Endothelial cell (in vitro differentiated cells): ENCODE data around the gene HYAL2. TPM values are rescaled to one million over a fixed set of nuclear protein-coding genes. Genes with fewer than 3 reads are reported as not detected.

Experiments
- DNase-seq: peaks from one replicate; pipeline ENCODE4 v3.0.0; 2021; ENCODE audit warnings: low spot score
- H3K27ac Mint-ChIP-seq: one replicate; pipeline ENCODE4 v1.8.0; 2021; ENCODE audit warnings: mixed read lengths, inconsistent platforms; ENCODE audit not compliant: unreplicated experiment
- H3K27me3 Mint-ChIP-seq: one replicate; pipeline ENCODE4 v1.8.0; 2021; ENCODE audit warnings: mild to moderate bottlenecking, moderate library complexity, mixed read lengths, inconsistent platforms; ENCODE audit not compliant: unreplicated experiment
- H3K36me3 Mint-ChIP-seq: one replicate; pipeline ENCODE4 v1.8.0; 2021; ENCODE audit warnings: mild to moderate bottlenecking, low read depth, mixed read lengths, inconsistent platforms; ENCODE audit not compliant: unreplicated experiment
- H3K4me1 Mint-ChIP-seq: one replicate; pipeline ENCODE4 v1.8.0; 2021; ENCODE audit warnings: mild to moderate bottlenecking, mixed read lengths, inconsistent platforms; ENCODE audit not compliant: unreplicated experiment
- H3K4me3 Mint-ChIP-seq: one replicate; pipeline ENCODE4 v1.8.0; 2021; ENCODE audit warnings: mild to moderate bottlenecking, mixed read lengths, inconsistent platforms; ENCODE audit not compliant: unreplicated experiment
- H3K9me3 Mint-ChIP-seq: one replicate; pipeline ENCODE4 v1.8.0; 2021; ENCODE audit warnings: mixed read lengths, inconsistent platforms; ENCODE audit not compliant: unreplicated experiment
- long read RNA-seq: library from polyadenylated mRNA; unstranded; transcript quantifications from one replicate; pipeline ENCODE4 v2.0.0, GENCODE V29; 2020; ENCODE audit not compliant: unreplicated experiment
- total RNA-seq: library from RNA; stranded (reverse); fragmentation: NEBNext Ultra II Directional; extraction: Animal tissue kit (Norgen Biotek cat#: 25700); gene quantifications from one replicate; pipeline ENCODE4 v1.2.1, GENCODE V29; 2021; ENCODE audit not compliant: unreplicated experiment
- TF ChIP-seq, protein P1 (sequence below): fragments of 200-600 bp; sonication (generic); IDR thresholded peaks from one replicate; pipeline ENCODE4 v1.5.0; 2021; ENCODE audit warnings: antibody characterized with exemption; ENCODE audit not compliant: unreplicated experiment

HYAL2 gene
- 214 TPM for total RNA-seq
- long read RNA-seq, full-length matches to known transcripts, result 311 of 321 reads
- long read RNA-seq, partial matches to known transcripts, result 5 of 321 reads
- long read RNA-seq, other reads (novel, unspliced or antisense), result 5 of 321 reads

GRCh38 chr3:50322386-50323091 is at the start of gene HYAL2:
TSS of gene HYAL2 (minus strand) at chr3:50322745. CDS start at chr3:50320489, 2,256 bp downstream.
- peaks cover 29% of the 10 kb centered on the region for H3K36me3 Mint-ChIP-seq
- peak within 1 kb of the TSS; percentile 92 for H3K4me3 Mint-ChIP-seq
- peaks cover 25% of the 10 kb centered on the region for H3K27me3 Mint-ChIP-seq
- peaks cover 53% of the 10 kb centered on the region for H3K4me1 Mint-ChIP-seq
- DNase-seq, result peak; percentile 58
- TF ChIP-seq, protein P1, sequence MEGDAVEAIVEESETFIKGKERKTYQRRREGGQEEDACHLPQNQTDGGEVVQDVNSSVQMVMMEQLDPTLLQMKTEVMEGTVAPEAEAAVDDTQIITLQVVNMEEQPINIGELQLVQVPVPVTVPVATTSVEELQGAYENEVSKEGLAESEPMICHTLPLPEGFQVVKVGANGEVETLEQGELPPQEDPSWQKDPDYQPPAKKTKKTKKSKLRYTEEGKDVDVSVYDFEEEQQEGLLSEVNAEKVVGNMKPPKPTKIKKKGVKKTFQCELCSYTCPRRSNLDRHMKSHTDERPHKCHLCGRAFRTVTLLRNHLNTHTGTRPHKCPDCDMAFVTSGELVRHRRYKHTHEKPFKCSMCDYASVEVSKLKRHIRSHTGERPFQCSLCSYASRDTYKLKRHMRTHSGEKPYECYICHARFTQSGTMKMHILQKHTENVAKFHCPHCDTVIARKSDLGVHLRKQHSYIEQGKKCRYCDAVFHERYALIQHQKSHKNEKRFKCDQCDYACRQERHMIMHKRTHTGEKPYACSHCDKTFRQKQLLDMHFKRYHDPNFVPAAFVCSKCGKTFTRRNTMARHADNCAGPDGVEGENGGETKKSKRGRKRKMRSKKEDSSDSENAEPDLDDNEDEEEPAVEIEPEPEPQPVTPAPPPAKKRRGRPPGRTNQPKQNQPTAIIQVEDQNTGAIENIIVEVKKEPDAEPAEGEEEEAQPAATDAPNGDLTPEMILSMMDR, result no peak
- no peaks in the 10 kb centered on the region for H3K9me3 Mint-ChIP-seq
- peak within 1 kb of the TSS; percentile 97 for H3K27ac Mint-ChIP-seq

- H3K9me3 Mint-ChIP-seq, result no peaks in the 10 kb centered on the region
- H3K27ac Mint-ChIP-seq, result no peak overlapping the region
Measured at GRCh38 chr3:50371133-50371685, 48.7 kb upstream of the HYAL2 start.

GRCh38 chr3:50370594-50370993 is 48.0 kb upstream of the HYAL2 start:
- peak overlapping the region; percentile 26 for H3K27ac Mint-ChIP-seq
- peaks cover 5% of the 10 kb centered on the region for H3K4me1 Mint-ChIP-seq
- peak; percentile 41 for DNase-seq
- peaks cover 3% of the 10 kb centered on the region for H3K36me3 Mint-ChIP-seq
- H3K4me3 Mint-ChIP-seq, result peak overlapping the region; percentile 18
- H3K9me3 Mint-ChIP-seq, result no peaks in the 10 kb centered on the region
- TF ChIP-seq, protein P1, result no peak
- peaks cover 11% of the 10 kb centered on the region for H3K27me3 Mint-ChIP-seq

More at GRCh38 chr3:50371133-50371685, 48.7 kb upstream of the HYAL2 start:
- Mint-ChIP-seq H3K4me1 (peaks cover 8% of the 10 kb centered on the region), H3K27me3 (peaks cover 12% of the 10 kb centered on the region), H3K4me3 (no peak overlapping the region), H3K36me3 (peaks cover 3% of the 10 kb centered on the region)
- TF ChIP-seq, protein P1, result no peak
- no peak for DNase-seq

GRCh38 chr3:50369012-50369670 is 46.6 kb upstream of the HYAL2 start:
- H3K27ac Mint-ChIP-seq, result no peak overlapping the region
- no peaks in the 10 kb centered on the region for H3K9me3 Mint-ChIP-seq
- TF ChIP-seq, protein P1, result no peak
- H3K27me3 Mint-ChIP-seq, result peaks cover 11% of the 10 kb centered on the region
- DNase-seq, result no peak
- peaks cover 3% of the 10 kb centered on the region for H3K36me3 Mint-ChIP-seq
- peaks cover 5% of the 10 kb centered on the region for H3K4me1 Mint-ChIP-seq
- no peak overlapping the region for H3K4me3 Mint-ChIP-seq

GRCh38 chr3:50365842-50366220 is 43.3 kb upstream of the HYAL2 start:
- DNase-seq, result no peak
- no peak overlapping the region for H3K27ac Mint-ChIP-seq
- H3K9me3 Mint-ChIP-seq, result no peaks in the 10 kb centered on the region
- TF ChIP-seq, protein P1, result no peak
- H3K4me3 Mint-ChIP-seq, result peak overlapping the region; percentile 65
- H3K4me1 Mint-ChIP-seq, result peaks cover 3% of the 10 kb centered on the region
- peaks cover 8% of the 10 kb centered on the region for H3K27me3 Mint-ChIP-seq
- H3K36me3 Mint-ChIP-seq, result peaks cover 3% of the 10 kb centered on the region
